SK-N-SH treated with all-trans-retinoic acid at 6 μM for 48 hours (cell line): ENCODE data around the gene OSBPL9.

Experiments
- ATAC-seq: fragments of 200-7000 bp; cut with Tn5 transposase; 3 replicates; pipeline ENCODE4 v1.9.1; 2020; ENCODE audit warnings: mild to moderate bottlenecking, moderate library complexity
- ARNTL ChIP-seq: fragments of 450-650 bp; formaldehyde crosslinking; IDR thresholded peaks from 2 replicates; pipeline ENCODE4 v1.5.0; 2020; ENCODE audit warnings: low read depth, mild to moderate bottlenecking, moderate library complexity, borderline replicate concordance
- CSDC2 ChIP-seq: fragments of 250-450 bp; sonication (Bioruptor Pico); IDR thresholded peaks from 2 replicates; pipeline ENCODE4 v1.5.0; 2020; ENCODE audit warnings: mild to moderate bottlenecking, moderate library complexity
- ESRRG ChIP-seq: fragments of 250-450 bp; sonication (Bioruptor Pico); IDR thresholded peaks from 2 replicates; pipeline ENCODE4 v1.6.1; 2021; ENCODE audit warnings: mild to moderate bottlenecking
- GLIS3 ChIP-seq: fragments of 250-450 bp; sonication (Bioruptor Pico); IDR thresholded peaks from 2 replicates; pipeline ENCODE4 v1.5.0; 2020; ENCODE audit warnings: mild to moderate bottlenecking, moderate library complexity
- ISL1 ChIP-seq: fragments of 250-450 bp; sonication (Bioruptor Pico); IDR thresholded peaks from 2 replicates; pipeline ENCODE4 v2.1.2; 2022; ENCODE audit warnings: mild to moderate bottlenecking, moderate library complexity
- OSR1 ChIP-seq: fragments of 250-450 bp; sonication (Bioruptor Pico); IDR thresholded peaks from 2 replicates; pipeline ENCODE4 v1.8.0; 2022; ENCODE audit warnings: moderate library complexity, mild to moderate bottlenecking, inconsistent platforms
- PPARA ChIP-seq: fragments of 250-450 bp; sonication (Bioruptor Pico); IDR thresholded peaks from 2 replicates; pipeline ENCODE4 v1.5.0; 2020; ENCODE audit warnings: mild to moderate bottlenecking, borderline replicate concordance
- RARB ChIP-seq: fragments of 250-450 bp; sonication (Bioruptor Pico); IDR thresholded peaks from 2 replicates; pipeline ENCODE4 v1.8.0; 2021; ENCODE audit warnings: mild to moderate bottlenecking, moderate library complexity
- SNAI2 ChIP-seq: fragments of 250-450 bp; sonication (Bioruptor Pico); IDR thresholded peaks from 2 replicates; pipeline ENCODE4 v1.5.0; 2020; ENCODE audit warnings: mild to moderate bottlenecking, moderate library complexity
- TCF4 ChIP-seq: fragments of 250-450 bp; sonication (Bioruptor Pico); IDR thresholded peaks from 2 replicates; pipeline ENCODE4 v1.8.0; 2021; ENCODE audit warnings: mild to moderate bottlenecking, moderate library complexity, borderline replicate concordance
- TOX ChIP-seq: fragments of 250-450 bp; sonication (Bioruptor Pico); IDR thresholded peaks from 2 replicates; pipeline ENCODE4 v1.8.0; 2021; ENCODE audit warnings: mild to moderate bottlenecking, moderate library complexity, borderline replicate concordance
- ZC3H10 ChIP-seq: fragments of 250-450 bp; sonication (Bioruptor Pico); IDR thresholded peaks from 2 replicates; pipeline ENCODE4 v1.5.1; 2021; ENCODE audit warnings: mild to moderate bottlenecking, moderate library complexity
- ZFP3 ChIP-seq: fragments of 250-450 bp; sonication (Bioruptor Pico); IDR thresholded peaks from 2 replicates; pipeline ENCODE4 v1.5.0; 2020; ENCODE audit warnings: mild to moderate bottlenecking, moderate library complexity
- ZFP30 ChIP-seq: fragments of 450-650 bp; formaldehyde crosslinking; IDR thresholded peaks from 2 replicates; pipeline ENCODE4 v1.5.0; 2022; ENCODE audit warnings: mild to moderate bottlenecking, moderate library complexity
- ZNF565 ChIP-seq: fragments of 450-650 bp; formaldehyde crosslinking; conservative IDR thresholded peaks from 2 replicates; pipeline ENCODE4 v1.5.0; 2020; ENCODE audit warnings: low read depth, mild to moderate bottlenecking, moderate library complexity
- ZNF70 ChIP-seq: fragments of 450-650 bp; formaldehyde crosslinking; IDR thresholded peaks from 2 replicates; pipeline ENCODE4 v1.5.0; 2020; ENCODE audit warnings: mild to moderate bottlenecking, moderate library complexity
- ZNF8 ChIP-seq: fragments of 450-650 bp; formaldehyde crosslinking; IDR thresholded peaks from 2 replicates; pipeline ENCODE4 v1.5.0; 2020; ENCODE audit warnings: mild to moderate bottlenecking, moderate library complexity
- TF ChIP-seq, protein P1 (sequence below): fragments of 250-450 bp; sonication (Bioruptor Pico); IDR thresholded peaks from 2 replicates; pipeline ENCODE4 v1.5.1; 2021; ENCODE audit warnings: mild to moderate bottlenecking, moderate library complexity
- TF ChIP-seq, protein P2 (sequence below): fragments of 250-450 bp; sonication (Bioruptor Pico); IDR thresholded peaks from 2 replicates; pipeline ENCODE4 v1.8.0; 2020; ENCODE audit warnings: mild to moderate bottlenecking, moderate library complexity, borderline replicate concordance
- TF ChIP-seq, protein P3 (sequence below): fragments of 250-450 bp; sonication (Bioruptor Pico); IDR thresholded peaks from 2 replicates; pipeline ENCODE4 v1.8.0; 2021; ENCODE audit warnings: low read depth, mild to moderate bottlenecking, moderate library complexity, borderline replicate concordance
- TF ChIP-seq, protein P4 (sequence below): fragments of 250-450 bp; sonication (Bioruptor Pico); IDR thresholded peaks from 2 replicates; pipeline ENCODE4 v1.5.1; 2020; ENCODE audit warnings: low read depth, mild to moderate bottlenecking, moderate library complexity
- TF ChIP-seq, protein P5 (sequence below): fragments of 250-450 bp; sonication (Bioruptor Pico); IDR thresholded peaks from 2 replicates; pipeline ENCODE4 v1.5.0; 2020; ENCODE audit warnings: mild to moderate bottlenecking, moderate library complexity

OSBPL9 gene

DNA sequence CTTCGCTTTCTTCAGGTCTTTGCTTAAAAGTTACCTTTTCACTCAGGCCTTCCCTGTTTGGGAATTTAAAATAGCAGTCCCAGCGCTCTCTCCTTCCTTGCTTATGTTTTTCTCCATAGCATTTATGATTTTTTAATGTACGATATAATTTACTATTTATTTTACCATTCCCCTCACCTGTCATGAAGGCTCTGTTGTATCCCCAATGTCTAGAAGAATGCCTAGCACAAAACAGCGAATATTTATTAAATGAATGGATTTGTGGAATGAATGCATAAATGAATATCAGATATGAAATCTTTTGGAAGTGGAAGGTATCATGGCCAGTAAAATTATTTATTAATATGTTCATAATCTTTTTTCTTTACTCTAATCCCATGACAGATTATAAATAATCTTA lies 402 bp upstream of the OSBPL9 start:
- TF ChIP-seq TOX (CRISPR knock-in tag) = no peak
- TF ChIP-seq ZFP3 (CRISPR knock-in tag) = no peak
- TF ChIP-seq ZNF565 (CRISPR knock-in tag) = no peak
- TF ChIP-seq, protein P1, sequence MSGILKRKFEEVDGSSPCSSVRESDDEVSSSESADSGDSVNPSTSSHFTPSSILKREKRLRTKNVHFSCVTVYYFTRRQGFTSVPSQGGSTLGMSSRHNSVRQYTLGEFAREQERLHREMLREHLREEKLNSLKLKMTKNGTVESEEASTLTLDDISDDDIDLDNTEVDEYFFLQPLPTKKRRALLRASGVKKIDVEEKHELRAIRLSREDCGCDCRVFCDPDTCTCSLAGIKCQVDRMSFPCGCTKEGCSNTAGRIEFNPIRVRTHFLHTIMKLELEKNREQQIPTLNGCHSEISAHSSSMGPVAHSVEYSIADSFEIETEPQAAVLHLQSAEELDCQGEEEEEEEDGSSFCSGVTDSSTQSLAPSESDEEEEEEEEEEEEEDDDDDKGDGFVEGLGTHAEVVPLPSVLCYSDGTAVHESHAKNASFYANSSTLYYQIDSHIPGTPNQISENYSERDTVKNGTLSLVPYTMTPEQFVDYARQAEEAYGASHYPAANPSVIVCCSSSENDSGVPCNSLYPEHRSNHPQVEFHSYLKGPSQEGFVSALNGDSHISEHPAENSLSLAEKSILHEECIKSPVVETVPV (CRISPR knock-in tag) = no peak
- TF ChIP-seq ZFP30 (CRISPR knock-in tag) = no peak
- TF ChIP-seq, protein P2, sequence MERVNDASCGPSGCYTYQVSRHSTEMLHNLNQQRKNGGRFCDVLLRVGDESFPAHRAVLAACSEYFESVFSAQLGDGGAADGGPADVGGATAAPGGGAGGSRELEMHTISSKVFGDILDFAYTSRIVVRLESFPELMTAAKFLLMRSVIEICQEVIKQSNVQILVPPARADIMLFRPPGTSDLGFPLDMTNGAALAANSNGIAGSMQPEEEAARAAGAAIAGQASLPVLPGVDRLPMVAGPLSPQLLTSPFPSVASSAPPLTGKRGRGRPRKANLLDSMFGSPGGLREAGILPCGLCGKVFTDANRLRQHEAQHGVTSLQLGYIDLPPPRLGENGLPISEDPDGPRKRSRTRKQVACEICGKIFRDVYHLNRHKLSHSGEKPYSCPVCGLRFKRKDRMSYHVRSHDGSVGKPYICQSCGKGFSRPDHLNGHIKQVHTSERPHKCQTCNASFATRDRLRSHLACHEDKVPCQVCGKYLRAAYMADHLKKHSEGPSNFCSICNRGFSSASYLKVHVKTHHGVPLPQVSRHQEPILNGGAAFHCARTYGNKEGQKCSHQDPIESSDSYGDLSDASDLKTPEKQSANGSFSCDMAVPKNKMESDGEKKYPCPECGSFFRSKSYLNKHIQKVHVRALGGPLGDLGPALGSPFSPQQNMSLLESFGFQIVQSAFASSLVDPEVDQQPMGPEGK = no peak
- TF ChIP-seq CSDC2 (CRISPR knock-in tag) = no peak
- TF ChIP-seq, protein P3, sequence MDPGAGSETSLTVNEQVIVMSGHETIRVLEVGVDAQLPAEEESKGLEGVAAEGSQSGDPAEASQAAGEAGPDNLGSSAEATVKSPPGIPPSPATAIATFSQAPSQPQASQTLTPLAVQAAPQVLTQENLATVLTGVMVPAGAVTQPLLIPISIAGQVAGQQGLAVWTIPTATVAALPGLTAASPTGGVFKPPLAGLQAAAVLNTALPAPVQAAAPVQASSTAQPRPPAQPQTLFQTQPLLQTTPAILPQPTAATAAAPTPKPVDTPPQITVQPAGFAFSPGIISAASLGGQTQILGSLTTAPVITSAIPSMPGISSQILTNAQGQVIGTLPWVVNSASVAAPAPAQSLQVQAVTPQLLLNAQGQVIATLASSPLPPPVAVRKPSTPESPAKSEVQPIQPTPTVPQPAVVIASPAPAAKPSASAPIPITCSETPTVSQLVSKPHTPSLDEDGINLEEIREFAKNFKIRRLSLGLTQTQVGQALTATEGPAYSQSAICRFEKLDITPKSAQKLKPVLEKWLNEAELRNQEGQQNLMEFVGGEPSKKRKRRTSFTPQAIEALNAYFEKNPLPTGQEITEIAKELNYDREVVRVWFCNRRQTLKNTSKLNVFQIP (CRISPR knock-in tag) = no peak
- TF ChIP-seq ZC3H10 (CRISPR knock-in tag) = no peak
- TF ChIP-seq ESRRG (CRISPR knock-in tag) = no peak
- no peak for TF ChIP-seq ARNTL (CRISPR knock-in tag)
- TF ChIP-seq, protein P4, sequence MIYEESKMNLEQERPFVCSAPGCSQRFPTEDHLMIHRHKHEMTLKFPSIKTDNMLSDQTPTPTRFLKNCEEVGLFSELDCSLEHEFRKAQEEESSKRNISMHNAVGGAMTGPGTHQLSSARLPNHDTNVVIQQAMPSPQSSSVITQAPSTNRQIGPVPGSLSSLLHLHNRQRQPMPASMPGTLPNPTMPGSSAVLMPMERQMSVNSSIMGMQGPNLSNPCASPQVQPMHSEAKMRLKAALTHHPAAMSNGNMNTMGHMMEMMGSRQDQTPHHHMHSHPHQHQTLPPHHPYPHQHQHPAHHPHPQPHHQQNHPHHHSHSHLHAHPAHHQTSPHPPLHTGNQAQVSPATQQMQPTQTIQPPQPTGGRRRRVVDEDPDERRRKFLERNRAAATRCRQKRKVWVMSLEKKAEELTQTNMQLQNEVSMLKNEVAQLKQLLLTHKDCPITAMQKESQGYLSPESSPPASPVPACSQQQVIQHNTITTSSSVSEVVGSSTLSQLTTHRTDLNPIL (CRISPR knock-in tag) = no peak
- TF ChIP-seq, all 23 proteins: peak for 0
- no peak for ATAC-seq

DNA sequence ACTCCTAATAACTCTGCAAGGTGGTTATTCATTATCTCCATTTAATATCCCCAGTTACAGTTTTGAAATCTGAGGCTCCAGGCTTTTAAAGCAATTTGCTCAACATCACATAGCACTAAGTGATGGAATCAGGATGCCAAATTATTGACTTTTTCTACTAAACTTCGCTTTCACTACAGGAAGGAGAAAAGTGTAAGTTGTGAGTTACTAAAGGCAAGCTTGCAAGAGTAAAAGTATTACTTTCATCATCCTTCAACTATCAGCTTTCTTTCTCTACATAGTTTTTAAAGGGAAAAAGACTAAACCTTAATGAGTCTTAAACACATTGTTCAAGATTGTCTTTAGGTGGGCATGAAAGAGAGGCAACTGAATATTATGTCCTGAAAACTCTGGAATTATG lies 1.8 kb downstream of the OSBPL9 start:
- ATAC-seq = no peak
- TF ChIP-seq, protein P3 (CRISPR knock-in tag) = no peak
- TF ChIP-seq ZNF8 (no peak), PPARA (CRISPR knock-in tag) (no peak), OSR1 (no peak), ZNF565 (CRISPR knock-in tag) (no peak), ZC3H10 (CRISPR knock-in tag) (no peak), GLIS3 (CRISPR knock-in tag) (no peak), TCF4 (CRISPR knock-in tag) (no peak), RARB (CRISPR knock-in tag) (no peak), ZFP3 (CRISPR knock-in tag) (no peak), TOX (CRISPR knock-in tag) (no peak), ISL1 (no peak), ESRRG (CRISPR knock-in tag) (no peak), SNAI2 (no peak), ZNF70 (no peak), CSDC2 (CRISPR knock-in tag) (no peak)
- TF ChIP-seq, protein P5, sequence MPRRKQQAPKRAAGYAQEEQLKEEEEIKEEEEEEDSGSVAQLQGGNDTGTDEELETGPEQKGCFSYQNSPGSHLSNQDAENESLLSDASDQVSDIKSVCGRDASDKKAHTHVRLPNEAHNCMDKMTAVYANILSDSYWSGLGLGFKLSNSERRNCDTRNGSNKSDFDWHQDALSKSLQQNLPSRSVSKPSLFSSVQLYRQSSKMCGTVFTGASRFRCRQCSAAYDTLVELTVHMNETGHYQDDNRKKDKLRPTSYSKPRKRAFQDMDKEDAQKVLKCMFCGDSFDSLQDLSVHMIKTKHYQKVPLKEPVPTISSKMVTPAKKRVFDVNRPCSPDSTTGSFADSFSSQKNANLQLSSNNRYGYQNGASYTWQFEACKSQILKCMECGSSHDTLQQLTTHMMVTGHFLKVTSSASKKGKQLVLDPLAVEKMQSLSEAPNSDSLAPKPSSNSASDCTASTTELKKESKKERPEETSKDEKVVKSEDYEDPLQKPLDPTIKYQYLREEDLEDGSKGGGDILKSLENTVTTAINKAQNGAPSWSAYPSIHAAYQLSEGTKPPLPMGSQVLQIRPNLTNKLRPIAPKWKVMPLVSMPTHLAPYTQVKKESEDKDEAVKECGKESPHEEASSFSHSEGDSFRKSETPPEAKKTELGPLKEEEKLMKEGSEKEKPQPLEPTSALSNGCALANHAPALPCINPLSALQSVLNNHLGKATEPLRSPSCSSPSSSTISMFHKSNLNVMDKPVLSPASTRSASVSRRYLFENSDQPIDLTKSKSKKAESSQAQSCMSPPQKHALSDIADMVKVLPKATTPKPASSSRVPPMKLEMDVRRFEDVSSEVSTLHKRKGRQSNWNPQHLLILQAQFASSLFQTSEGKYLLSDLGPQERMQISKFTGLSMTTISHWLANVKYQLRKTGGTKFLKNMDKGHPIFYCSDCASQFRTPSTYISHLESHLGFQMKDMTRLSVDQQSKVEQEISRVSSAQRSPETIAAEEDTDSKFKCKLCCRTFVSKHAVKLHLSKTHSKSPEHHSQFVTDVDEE (CRISPR knock-in tag) = no peak
- TF ChIP-seq, protein P2 = no peak
- TF ChIP-seq, protein P4 (CRISPR knock-in tag) = no peak
- TF ChIP-seq, protein P1 (CRISPR knock-in tag) = no peak
